Lower leg skin (tissue), 4 donors: Measurements from ENCODE around the gene MS4A10. TPM values are rescaled to one million over a fixed set of nuclear protein-coding genes. Genes with fewer than 3 reads are reported as not detected.

Experiments used
- DNase-seq, 2 donors: peaks; one replicate each; pipeline ENCODE4 v3.0.0-alpha.2; 2019; ENCODE audit warnings: low spot score in 2 of 2
- H3K4me3 ChIP-seq: fragments of 200-600 bp; sonication (generic); 2 replicates; pipeline ENCODE4 v1.5.1; 2017; ENCODE audit warnings: mild to moderate bottlenecking, low read depth; ENCODE audit not compliant: poor library complexity, severe bottlenecking
- POLR2A ChIP-seq, 2 donors: fragments of 450-650 bp; IDR thresholded peaks; one replicate each; pipeline ENCODE4 v1.6.1; 2016 to 2017; ENCODE audit warnings: antibody characterized with exemption in 2 of 2, mild to moderate bottlenecking in 1 of 2, moderate library complexity in 1 of 2
- WGBS, 2 donors: methylation state at CpG; one replicate each; pipeline ENCODE4 v1.1.5; 2018; 5-methylcytosine and 5-hydroxymethylcytosine counted together
- intact Hi-C: fragments of 100-400 bp; cut with DNase I; formaldehyde crosslinking; loops from one replicate; pipeline ENCODE4 v1.15.0; 2023; ENCODE audit warnings: low total_unique reads
- total RNA-seq, 4 donors: library from RNA; depleted of rRNA; stranded (reverse); fragments of >200 nt; gene quantifications; one replicate each; pipeline ENCODE4 v1.1.0, GENCODE V29; 2016
- TF ChIP-seq, protein P1 (sequence below), 3 donors: fragments of 450-650 bp; IDR thresholded peaks; one replicate each; pipeline ENCODE4 v1.5.1; 2016; ENCODE audit warnings: antibody characterized with exemption in 3 of 3, mild to moderate bottlenecking in 3 of 3, moderate library complexity in 2 of 3

MS4A10 gene
- total RNA-seq, 4 donors from 2014 or later = not detected

DNA sequence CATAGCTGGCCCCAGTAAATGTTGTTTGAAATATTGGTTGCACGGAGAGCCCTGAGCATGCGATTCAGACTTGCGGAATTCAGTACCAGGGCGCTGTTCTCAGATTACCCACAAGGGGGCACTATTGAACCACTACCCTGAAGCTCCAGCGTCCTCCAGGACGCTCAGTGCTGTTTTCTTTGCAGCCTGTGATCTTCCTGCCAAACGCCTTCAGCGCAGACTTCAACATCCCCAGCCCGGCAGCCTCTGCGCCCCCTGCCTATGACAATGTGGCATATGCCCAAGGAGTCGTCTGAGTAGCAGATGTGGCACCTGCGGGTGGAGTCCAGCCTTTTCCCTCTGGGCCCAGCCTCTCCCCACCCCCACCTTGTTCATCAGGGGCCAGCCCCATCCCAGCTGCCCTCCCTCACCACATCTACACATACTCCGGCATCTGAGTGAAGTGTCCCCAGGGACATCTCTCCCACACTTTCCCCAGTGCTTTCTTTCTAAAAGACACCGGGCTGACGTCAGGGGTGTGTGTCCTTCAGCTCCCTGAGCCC is 9.6 kb upstream of the MS4A10 start:
- intact Hi-C loops = no loop called here
- no peak overlapping the region for H3K4me3 ChIP-seq
- TF ChIP-seq, protein P1, sequence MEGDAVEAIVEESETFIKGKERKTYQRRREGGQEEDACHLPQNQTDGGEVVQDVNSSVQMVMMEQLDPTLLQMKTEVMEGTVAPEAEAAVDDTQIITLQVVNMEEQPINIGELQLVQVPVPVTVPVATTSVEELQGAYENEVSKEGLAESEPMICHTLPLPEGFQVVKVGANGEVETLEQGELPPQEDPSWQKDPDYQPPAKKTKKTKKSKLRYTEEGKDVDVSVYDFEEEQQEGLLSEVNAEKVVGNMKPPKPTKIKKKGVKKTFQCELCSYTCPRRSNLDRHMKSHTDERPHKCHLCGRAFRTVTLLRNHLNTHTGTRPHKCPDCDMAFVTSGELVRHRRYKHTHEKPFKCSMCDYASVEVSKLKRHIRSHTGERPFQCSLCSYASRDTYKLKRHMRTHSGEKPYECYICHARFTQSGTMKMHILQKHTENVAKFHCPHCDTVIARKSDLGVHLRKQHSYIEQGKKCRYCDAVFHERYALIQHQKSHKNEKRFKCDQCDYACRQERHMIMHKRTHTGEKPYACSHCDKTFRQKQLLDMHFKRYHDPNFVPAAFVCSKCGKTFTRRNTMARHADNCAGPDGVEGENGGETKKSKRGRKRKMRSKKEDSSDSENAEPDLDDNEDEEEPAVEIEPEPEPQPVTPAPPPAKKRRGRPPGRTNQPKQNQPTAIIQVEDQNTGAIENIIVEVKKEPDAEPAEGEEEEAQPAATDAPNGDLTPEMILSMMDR (IDR thresholded peaks at IDR 0.05) = peak in 1 of 3 donors; percentile 21
- no peak for TF ChIP-seq POLR2A (IDR thresholded peaks at IDR 0.05)
- DNase-seq = peak; percentile 84 to 93
- 9 to 13% methylated on average over 15 of the region's 15 CpGs for WGBS, 2 donors

DNA sequence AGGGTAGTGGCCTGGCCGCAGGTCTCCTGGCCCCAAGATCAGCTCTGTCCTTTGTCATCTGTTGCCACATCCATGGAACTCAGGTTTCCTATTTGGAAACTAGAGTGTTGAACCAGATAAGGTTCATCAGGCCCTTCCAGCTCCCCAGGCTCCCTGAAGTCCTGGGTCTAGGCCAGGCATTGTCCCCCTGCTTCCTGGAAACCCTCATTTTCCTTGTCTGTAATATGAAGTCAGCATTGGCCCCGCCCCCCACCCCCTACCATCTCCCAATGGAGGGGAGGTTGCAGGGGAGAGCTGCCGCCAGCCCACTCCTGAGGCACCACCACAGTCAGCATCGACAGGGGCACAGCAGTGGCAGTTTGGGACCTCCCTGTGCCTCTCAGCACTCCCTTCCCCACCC is 9.0 kb upstream of the MS4A10 start:
- H3K4me3 ChIP-seq = no peak overlapping the region
- no peak for DNase-seq
- no peak for TF ChIP-seq POLR2A (IDR thresholded peaks at IDR 0.05)
- TF ChIP-seq, protein P1 (IDR thresholded peaks at IDR 0.05) = no peak
- WGBS, 2 donors = 82 to 83% methylated on average over 3 to 4 of the region's 4 CpGs
- intact Hi-C loops = no loop called here

DNA sequence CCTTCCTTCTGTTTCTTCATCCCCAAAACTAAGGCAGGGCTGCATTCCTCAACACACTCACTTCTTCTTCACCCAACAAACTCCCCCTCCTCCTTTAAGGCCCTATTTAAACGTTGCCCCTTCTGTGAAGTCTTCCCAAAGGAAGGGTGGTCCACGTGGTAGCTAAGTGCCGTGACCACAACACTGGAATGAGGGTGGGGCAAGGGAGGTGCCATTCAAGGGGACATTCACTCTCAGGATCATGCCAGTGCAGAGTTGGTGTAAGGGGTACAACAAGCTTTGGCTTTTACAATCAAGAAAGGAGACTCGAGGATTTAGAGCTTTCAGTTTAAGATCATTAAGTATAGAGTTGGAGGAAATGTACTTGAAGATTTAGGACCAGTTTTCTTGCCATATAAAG is 8.0 kb upstream of the MS4A10 start:
- TF ChIP-seq, protein P1 (IDR thresholded peaks at IDR 0.05) = no peak
- TF ChIP-seq POLR2A (IDR thresholded peaks at IDR 0.05) = no peak
- intact Hi-C loops = no loop called here
- no peak for DNase-seq
- WGBS, 2 donors = 47 to 53% methylated on average over 4 of the region's 4 CpGs
- no peak overlapping the region for H3K4me3 ChIP-seq

DNA sequence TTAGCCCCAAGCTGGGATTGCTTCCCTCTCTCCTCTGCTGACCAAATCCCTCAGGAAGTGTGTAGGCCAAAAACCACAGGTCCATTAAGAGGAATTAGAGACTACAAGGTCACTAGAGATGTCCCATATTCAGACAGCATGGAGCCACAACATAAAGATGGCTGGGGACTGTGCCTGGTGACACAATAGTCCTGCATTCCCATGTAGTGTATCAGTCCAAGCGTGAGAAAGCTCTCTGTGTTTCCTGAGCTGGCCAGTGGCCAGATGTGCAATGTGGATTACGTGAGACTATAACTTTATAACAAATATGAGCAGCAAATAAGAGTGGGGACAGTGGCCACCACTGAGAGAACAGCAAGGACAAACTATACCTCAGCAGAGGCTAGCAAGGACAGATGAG is 7.6 kb upstream of the MS4A10 start:
- intact Hi-C loops = no loop called here
- DNase-seq = no peak
- TF ChIP-seq, protein P1 (IDR thresholded peaks at IDR 0.05) = no peak
- no peak for TF ChIP-seq POLR2A (IDR thresholded peaks at IDR 0.05)
- no peak overlapping the region for H3K4me3 ChIP-seq
- WGBS, 2 donors = 41 to 44% methylated on average over 2 of the region's 2 CpGs

DNA sequence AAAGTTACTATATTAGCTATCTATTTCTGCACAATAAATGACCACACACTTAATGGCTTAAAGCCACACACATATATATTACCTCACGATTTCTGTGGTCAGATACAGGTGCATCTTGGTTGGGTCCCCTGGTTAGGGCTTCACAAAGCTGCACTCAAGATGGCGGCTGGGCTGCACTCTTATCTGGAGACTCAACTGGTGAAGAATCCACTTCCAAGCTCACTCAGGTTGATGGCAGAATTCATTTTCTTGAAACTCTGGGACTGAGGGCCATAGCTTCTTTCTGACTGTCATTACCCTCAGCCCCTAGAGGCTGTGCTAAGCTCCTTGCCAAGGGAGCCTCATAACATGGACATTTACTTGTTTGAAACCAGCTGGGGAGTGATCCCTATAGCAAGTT is 5.1 kb upstream of the MS4A10 start:
- WGBS, 2 donors = 78 to 81% methylated on average over 2 of the region's 2 CpGs
- no peak for TF ChIP-seq POLR2A (IDR thresholded peaks at IDR 0.05)
- TF ChIP-seq, protein P1 (IDR thresholded peaks at IDR 0.05) = no peak
- DNase-seq = no peak
- intact Hi-C loops = no loop called here
- no peak overlapping the region for H3K4me3 ChIP-seq

DNA sequence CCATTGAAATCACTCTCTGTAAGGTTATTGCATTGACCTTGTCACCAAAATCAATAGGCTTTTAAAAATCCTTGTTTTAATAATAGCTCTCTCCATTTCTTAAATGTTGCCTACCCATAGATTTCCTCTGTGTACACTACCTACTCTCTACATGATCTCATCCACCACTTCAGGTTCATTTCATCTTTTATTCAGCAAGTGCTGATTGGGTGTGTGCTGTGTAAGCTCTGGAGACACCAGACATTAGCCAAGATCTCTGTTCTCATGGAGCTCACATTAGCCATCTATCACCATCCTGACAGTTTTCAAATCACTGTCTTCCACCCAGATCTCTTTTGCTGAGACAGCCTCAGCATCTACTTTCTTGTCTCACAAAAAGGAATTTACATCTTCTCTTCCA is 4.4 kb upstream of the MS4A10 start:
- no peak for DNase-seq
- TF ChIP-seq POLR2A (IDR thresholded peaks at IDR 0.05) = no peak
- TF ChIP-seq, protein P1 (IDR thresholded peaks at IDR 0.05) = no peak
- intact Hi-C loops = no loop called here
- no peak overlapping the region for H3K4me3 ChIP-seq
